HG03139 (cell line): ENCODE measurements around the gene LRRC4.

Source experiments
- ATAC-seq: cut with Tn5 transposase; IDR thresholded peaks from one replicate; pipeline ENCODE4 v1.9.1; 2021; ENCODE audit not compliant: unreplicated experiment

Gene LRRC4

GRCh38 chr7:128032605-128033235 lies 1.5 kb upstream of the LRRC4 start:
- no peak for ATAC-seq

- peak; percentile 58 for ATAC-seq
Measured at GRCh38 chr7:128031901-128032604, 816 bp upstream of the LRRC4 start.

GRCh38 chr7:128030263-128030653 lies 979 bp downstream of the LRRC4 start:
- no peak for ATAC-seq

GRCh38 chr7:128029405-128029995 lies 1.7 kb downstream of the LRRC4 start:
- no peak for ATAC-seq

- no peak for ATAC-seq
Measured at GRCh38 chr7:128027485-128027980, 3.7 kb downstream of the LRRC4 start.

- no peak for ATAC-seq
Measured at GRCh38 chr7:128026551-128026950, 4.7 kb downstream of the LRRC4 start.

GRCh38 chr7:128025819-128026218 lies 5.4 kb downstream of the LRRC4 start:
- no peak for ATAC-seq

- ATAC-seq = no peak
Measured at GRCh38 chr7:128025380-128025779, 5.9 kb downstream of the LRRC4 start.

- ATAC-seq = no peak
Measured at GRCh38 chr7:128024151-128024550, 7.1 kb downstream of the LRRC4 start.

- ATAC-seq = no peak
Measured at GRCh38 chr7:128022631-128023532, 8.4 kb downstream of the LRRC4 start.

GRCh38 chr7:128021366-128021765 lies 9.9 kb downstream of the LRRC4 start:
- no peak for ATAC-seq

- no peak for ATAC-seq
Measured at GRCh38 chr7:128020159-128020558, 11.1 kb downstream of the LRRC4 start.

- ATAC-seq = no peak
Measured at GRCh38 chr7:128019288-128019687, 11.9 kb downstream of the LRRC4 start.

GRCh38 chr7:128017862-128018845 lies 13.1 kb downstream of the LRRC4 start:
- ATAC-seq = no peak

- ATAC-seq = no peak
Measured at GRCh38 chr7:128017460-128017859, 13.8 kb downstream of the LRRC4 start.

- ATAC-seq = no peak
Measured at GRCh38 chr7:128014811-128015210, 16.4 kb downstream of the LRRC4 start.

GRCh38 chr7:128011131-128011661 lies 20.0 kb downstream of the LRRC4 start:
- ATAC-seq = no peak

- no peak for ATAC-seq
Measured at GRCh38 chr7:128010391-128011127, 20.7 kb downstream of the LRRC4 start.

GRCh38 chr7:128008744-128009143 lies 22.5 kb downstream of the LRRC4 start:
- no peak for ATAC-seq
